Measurements from ENCODE around the gene KCNQ1. TPM values are rescaled to one million over a fixed set of nuclear protein-coding genes. Genes with fewer than 3 reads are reported as not detected.

The KCNQ1 gene
- total RNA-seq, 1 donor from 2014 or later: 8.5 TPM

DNA sequence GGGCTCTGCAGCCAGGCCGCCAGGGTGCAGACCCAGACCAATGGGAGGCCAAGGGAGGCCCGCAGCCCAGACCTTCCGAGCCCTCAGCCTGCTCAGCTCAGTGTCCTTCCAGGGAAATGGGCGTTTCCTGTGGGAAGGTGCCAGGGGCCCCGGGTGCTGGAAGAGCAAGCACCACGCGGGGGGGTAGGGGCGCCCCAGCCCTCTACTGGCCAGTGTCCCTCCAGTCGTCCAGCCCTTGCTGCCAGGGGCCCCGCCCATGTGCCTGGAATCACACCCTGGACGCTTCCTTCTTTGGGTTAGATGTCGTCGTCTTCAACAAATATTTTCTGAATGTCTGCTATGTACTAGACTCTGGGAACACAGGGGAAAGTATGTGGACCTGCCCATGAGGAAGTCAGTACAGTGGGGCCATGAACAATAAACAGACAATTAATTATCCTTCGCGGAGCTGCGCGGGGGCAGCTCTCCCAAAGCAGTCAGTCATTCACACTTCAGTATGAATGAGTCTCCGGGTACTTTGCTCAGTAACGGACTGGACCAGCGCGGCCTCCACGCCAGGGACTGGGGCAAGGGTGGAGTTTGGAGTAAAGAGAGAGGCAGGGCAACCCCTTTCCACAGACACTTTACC, 380.6 kb downstream of the KCNQ1 start:
- Mint-ChIP-seq H3K9me3 (peaks cover 49% of the 10 kb centered on the region), H3K36me3 (peaks cover 25% of the 10 kb centered on the region), H3K4me3 (no peak overlapping the region), H3K27ac (peak overlapping the region; percentile 92), H3K4me1 (peaks cover 26% of the 10 kb centered on the region), H3K27me3 (ENCODE audit: low read depth) (no peaks in the 10 kb centered on the region)
- TF ChIP-seq, protein P1, sequence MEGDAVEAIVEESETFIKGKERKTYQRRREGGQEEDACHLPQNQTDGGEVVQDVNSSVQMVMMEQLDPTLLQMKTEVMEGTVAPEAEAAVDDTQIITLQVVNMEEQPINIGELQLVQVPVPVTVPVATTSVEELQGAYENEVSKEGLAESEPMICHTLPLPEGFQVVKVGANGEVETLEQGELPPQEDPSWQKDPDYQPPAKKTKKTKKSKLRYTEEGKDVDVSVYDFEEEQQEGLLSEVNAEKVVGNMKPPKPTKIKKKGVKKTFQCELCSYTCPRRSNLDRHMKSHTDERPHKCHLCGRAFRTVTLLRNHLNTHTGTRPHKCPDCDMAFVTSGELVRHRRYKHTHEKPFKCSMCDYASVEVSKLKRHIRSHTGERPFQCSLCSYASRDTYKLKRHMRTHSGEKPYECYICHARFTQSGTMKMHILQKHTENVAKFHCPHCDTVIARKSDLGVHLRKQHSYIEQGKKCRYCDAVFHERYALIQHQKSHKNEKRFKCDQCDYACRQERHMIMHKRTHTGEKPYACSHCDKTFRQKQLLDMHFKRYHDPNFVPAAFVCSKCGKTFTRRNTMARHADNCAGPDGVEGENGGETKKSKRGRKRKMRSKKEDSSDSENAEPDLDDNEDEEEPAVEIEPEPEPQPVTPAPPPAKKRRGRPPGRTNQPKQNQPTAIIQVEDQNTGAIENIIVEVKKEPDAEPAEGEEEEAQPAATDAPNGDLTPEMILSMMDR (IDR thresholded peaks at IDR 0.05; ENCODE audit: unreplicated experiment): no peak
- no peak for DNase-seq (ENCODE audit: low spot score in 2 of 2, unreplicated experiment in 2 of 2)

DNA sequence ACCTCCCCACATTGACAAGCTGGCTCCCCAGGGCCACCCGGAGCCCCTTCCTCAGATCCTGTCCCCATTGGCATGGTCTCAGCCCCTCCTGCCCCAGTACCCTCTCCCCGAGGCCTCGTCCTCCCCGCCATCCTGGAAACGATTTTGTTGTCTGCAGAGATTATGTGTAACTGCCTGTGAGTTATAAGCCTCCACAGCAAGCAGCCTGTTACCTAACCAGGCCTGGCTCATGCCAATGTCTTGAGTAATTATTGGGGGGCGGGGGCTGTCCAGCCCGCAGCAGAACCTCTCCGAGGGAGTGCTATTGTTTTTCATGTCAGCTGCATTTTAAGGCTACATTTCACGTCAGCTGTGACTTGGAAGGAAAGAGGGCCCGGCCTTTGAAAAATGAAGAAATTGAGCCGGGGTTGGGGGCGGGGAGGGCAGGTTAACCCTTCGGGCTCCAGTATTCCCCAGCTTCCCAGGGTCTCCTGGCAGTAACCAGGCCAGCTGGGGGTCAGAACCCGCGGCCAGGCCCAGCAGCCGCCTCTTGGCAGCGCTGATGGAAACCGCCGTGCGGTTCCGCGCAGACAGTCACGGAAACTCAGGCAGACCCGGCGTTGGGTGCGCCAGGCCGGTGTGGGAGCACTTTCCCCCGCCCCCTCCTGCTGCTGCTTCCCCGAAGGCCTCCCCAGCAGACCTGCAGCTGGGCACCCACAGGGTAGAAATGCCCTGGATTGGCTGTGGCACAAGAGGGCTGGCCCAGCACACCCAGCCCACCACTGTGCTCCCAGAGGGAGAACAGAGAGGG, 381.3 kb downstream of the KCNQ1 start:
- Mint-ChIP-seq H3K4me1 (peaks cover 26% of the 10 kb centered on the region), H3K36me3 (peaks cover 25% of the 10 kb centered on the region), H3K27ac (peak overlapping the region; percentile 92), H3K27me3 (ENCODE audit: low read depth) (no peaks in the 10 kb centered on the region), H3K9me3 (peaks cover 43% of the 10 kb centered on the region), H3K4me3 (no peak overlapping the region)
- TF ChIP-seq, protein P1 (IDR thresholded peaks at IDR 0.05; ENCODE audit: unreplicated experiment): no peak
- DNase-seq (ENCODE audit: low spot score in 2 of 2, unreplicated experiment in 2 of 2): peak in 1 of 2 experiments; percentile 72

DNA sequence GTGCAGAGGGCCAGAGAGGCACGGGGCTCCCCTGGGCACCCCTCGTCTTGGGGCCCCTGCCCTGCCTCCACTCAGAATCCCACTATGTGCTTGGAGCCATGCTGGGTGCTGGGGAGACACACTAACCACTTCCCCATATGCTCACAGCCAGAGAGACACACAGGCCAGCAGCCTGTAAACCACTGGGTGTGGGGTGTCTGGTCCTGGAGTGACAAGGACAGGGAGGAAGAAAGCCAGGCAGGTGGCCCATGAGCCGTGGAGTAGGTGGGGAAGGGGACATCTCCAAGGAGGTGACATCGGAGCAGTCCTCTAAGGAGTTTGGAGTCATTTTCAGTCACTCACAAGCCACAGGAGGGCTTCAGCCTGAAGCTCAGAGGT, 381.9 kb downstream of the KCNQ1 start:
- Mint-ChIP-seq H3K36me3 (peaks cover 25% of the 10 kb centered on the region), H3K27ac (peak overlapping the region; percentile 92), H3K9me3 (peaks cover 42% of the 10 kb centered on the region), H3K27me3 (ENCODE audit: low read depth) (no peaks in the 10 kb centered on the region), H3K4me3 (no peak overlapping the region), H3K4me1 (peaks cover 26% of the 10 kb centered on the region)
- DNase-seq (ENCODE audit: low spot score in 2 of 2, unreplicated experiment in 2 of 2): no peak
- TF ChIP-seq, protein P1 (IDR thresholded peaks at IDR 0.05; ENCODE audit: unreplicated experiment): no peak

DNA sequence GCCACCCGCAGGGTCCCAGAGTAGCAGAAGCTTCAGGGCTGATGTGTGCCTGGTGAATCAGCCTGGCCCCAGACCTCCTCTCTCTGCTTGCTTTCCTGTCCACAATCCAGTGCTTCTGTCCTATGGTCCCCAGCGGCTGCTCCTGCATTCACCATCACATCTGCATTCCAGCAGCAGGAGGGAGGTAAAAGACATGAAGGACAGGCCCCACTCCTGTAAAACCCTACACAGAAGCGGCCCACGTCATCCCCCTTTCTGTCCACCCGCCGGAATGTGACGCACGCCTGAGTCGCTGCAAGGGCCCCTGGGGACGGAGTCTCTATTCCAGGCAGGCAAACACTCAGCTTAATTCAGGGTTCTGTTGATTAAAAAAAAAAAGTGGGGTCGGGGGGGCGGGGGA, 382.4 kb downstream of the KCNQ1 start:
- Mint-ChIP-seq H3K4me1 (peaks cover 26% of the 10 kb centered on the region), H3K27me3 (ENCODE audit: low read depth) (no peaks in the 10 kb centered on the region), H3K9me3 (peaks cover 36% of the 10 kb centered on the region), H3K4me3 (no peak overlapping the region), H3K36me3 (peaks cover 23% of the 10 kb centered on the region), H3K27ac (peak overlapping the region; percentile 92)
- TF ChIP-seq, protein P1 (IDR thresholded peaks at IDR 0.05; ENCODE audit: unreplicated experiment): no peak
- no peak for DNase-seq (ENCODE audit: low spot score in 2 of 2, unreplicated experiment in 2 of 2)

DNA sequence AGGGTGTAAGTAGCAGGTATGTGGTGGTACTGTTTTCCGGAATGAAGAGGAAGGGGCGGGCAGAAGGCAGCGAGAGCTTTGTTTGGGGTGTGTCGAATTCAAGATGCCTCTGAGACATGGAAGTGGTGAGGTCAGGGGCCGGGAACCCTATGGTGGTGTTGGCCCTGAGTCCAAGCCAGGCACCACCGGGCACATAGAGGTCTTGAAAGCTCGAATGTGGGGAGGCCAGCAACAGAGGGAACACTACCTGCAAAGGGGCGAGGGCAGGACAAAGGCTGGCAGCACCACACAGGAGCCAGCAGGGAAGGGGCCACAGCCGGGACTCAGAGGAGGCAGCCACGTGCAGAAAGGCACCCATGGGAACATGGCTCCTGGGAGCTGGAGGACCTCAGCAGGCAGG, 383.0 kb downstream of the KCNQ1 start:
- H3K27me3 Mint-ChIP-seq (ENCODE audit: low read depth): no peaks in the 10 kb centered on the region
- TF ChIP-seq, protein P1 (IDR thresholded peaks at IDR 0.05; ENCODE audit: unreplicated experiment): no peak
- no peak for DNase-seq (ENCODE audit: low spot score in 2 of 2, unreplicated experiment in 2 of 2)
- peaks cover 31% of the 10 kb centered on the region for H3K9me3 Mint-ChIP-seq
- H3K36me3 Mint-ChIP-seq: peaks cover 18% of the 10 kb centered on the region
- peak overlapping the region; percentile 61 for H3K27ac Mint-ChIP-seq
- H3K4me1 Mint-ChIP-seq: peaks cover 26% of the 10 kb centered on the region
- H3K4me3 Mint-ChIP-seq: no peak overlapping the region
